HL-60 (cell line): ENCODE results near the gene CKAP2L.

ENCODE experiments used
- CTCF ChIP-seq: IDR thresholded peaks from one replicate; pipeline ENCODE4 v1.5.1; 2011; ENCODE audit warnings: low read length, control low read depth, inconsistent platforms; ENCODE audit not compliant: insufficient read depth
- REST ChIP-seq: IDR thresholded peaks from 2 replicates; pipeline ENCODE4 v1.6.1; 2012; ENCODE audit warnings: low read depth; ENCODE audit not compliant: insufficient replicate concordance

GRCh38 chr2:112812318-112813267, 48.2 kb upstream of the CKAP2L start:
- no peak for TF ChIP-seq CTCF
- TF ChIP-seq REST = no peak
